Astrocyte (in vitro differentiated cells and primary cell): ENCODE data around the gene ZW10. TPM values are rescaled to one million over a fixed set of nuclear protein-coding genes. Genes with fewer than 3 reads are reported as not detected.

Experiments
- DNase-seq: peaks from one replicate; pipeline ENCODE4 v3.0.0-alpha.2; 2010; ENCODE audit warnings: low read depth
- FAIRE-seq: peaks from 2 replicates; lab custom pipeline; 2011; peaks lifted over from hg19 to GRCh38; lab: Jason Lieb, UNC
- H2AFZ ChIP-seq: 2 replicates; pipeline ENCODE4 v1.6.0; 2012; ENCODE audit warnings: low read depth, low read length, inconsistent platforms
- H3K27ac ChIP-seq: 2 replicates; pipeline ENCODE4 v1.5.1; 2011; ENCODE audit warnings: low read depth, low read length, inconsistent platforms
- H3K27me3 ChIP-seq: 2 replicates; pipeline ENCODE4 v1.6.0; 2011; ENCODE audit warnings: low read length, inconsistent platforms; ENCODE audit not compliant: insufficient read depth
- H3K36me3 ChIP-seq: 2 replicates; pipeline ENCODE4 v1.5.1; 2011; ENCODE audit warnings: low read length, inconsistent platforms; ENCODE audit not compliant: insufficient read depth
- H3K4me1 ChIP-seq: 2 replicates; pipeline ENCODE4 v1.5.1; 2011; ENCODE audit warnings: low read length, inconsistent platforms; ENCODE audit not compliant: insufficient read depth
- H3K4me2 ChIP-seq: 2 replicates; pipeline ENCODE4 v1.6.0; 2012; ENCODE audit warnings: low read length, inconsistent platforms
- H3K4me3 ChIP-seq: 2 replicates; pipeline ENCODE4 v1.5.1; 2011; ENCODE audit warnings: low read depth, mild to moderate bottlenecking, low read length, inconsistent platforms; ENCODE audit not compliant: insufficient read depth
- H3K79me2 ChIP-seq: 2 replicates; pipeline ENCODE4 v1.6.0; 2012; ENCODE audit warnings: mild to moderate bottlenecking, low read length, inconsistent platforms; ENCODE audit not compliant: insufficient read depth
- H3K9ac ChIP-seq: 2 replicates; pipeline ENCODE4 v1.6.0; 2012; ENCODE audit warnings: mild to moderate bottlenecking, low read length, inconsistent platforms
- H3K9me3 ChIP-seq: 2 replicates; pipeline ENCODE4 v1.5.1; 2012; ENCODE audit warnings: low read depth, mild to moderate bottlenecking, low read length, inconsistent platforms; ENCODE audit not compliant: insufficient read depth
- H4K20me1 ChIP-seq: 2 replicates; pipeline ENCODE4 v1.6.0; 2012; ENCODE audit warnings: low read length, inconsistent platforms; ENCODE audit not compliant: insufficient read depth
- H3K27ac Mint-ChIP-seq: one replicate; pipeline ENCODE4 v1.8.0; 2021; ENCODE audit warnings: mild to moderate bottlenecking, mixed read lengths; ENCODE audit not compliant: unreplicated experiment
- H3K27me3 Mint-ChIP-seq: one replicate; pipeline ENCODE4 v1.8.0; 2021; ENCODE audit warnings: low read depth, mixed read lengths; ENCODE audit not compliant: unreplicated experiment
- H3K36me3 Mint-ChIP-seq: one replicate; pipeline ENCODE4 v1.8.0; 2021; ENCODE audit warnings: low read depth, mixed read lengths; ENCODE audit not compliant: unreplicated experiment
- H3K4me1 Mint-ChIP-seq: one replicate; pipeline ENCODE4 v1.8.0; 2021; ENCODE audit warnings: low read depth, mixed read lengths; ENCODE audit not compliant: unreplicated experiment
- H3K4me3 Mint-ChIP-seq: one replicate; pipeline ENCODE4 v1.8.0; 2021; ENCODE audit warnings: mild to moderate bottlenecking, moderate library complexity, mixed read lengths; ENCODE audit not compliant: unreplicated experiment
- H3K9me3 Mint-ChIP-seq: one replicate; pipeline ENCODE4 v1.8.0; 2021; ENCODE audit warnings: mild to moderate bottlenecking, mixed read lengths; ENCODE audit not compliant: unreplicated experiment
- CTCF ChIP-seq: IDR thresholded peaks from 2 replicates; pipeline ENCODE4 v1.5.1; 2011; ENCODE audit warnings: low read depth, mild to moderate bottlenecking, inconsistent platforms, low read length, moderate library complexity; ENCODE audit not compliant: insufficient read depth
- EZH2 ChIP-seq: IDR thresholded peaks from 2 replicates; pipeline ENCODE4 v1.6.1; 2012; ENCODE audit warnings: mild to moderate bottlenecking, low read length, inconsistent platforms; ENCODE audit not compliant: insufficient read depth
- total RNA-seq: library from RNA; stranded (reverse); gene quantifications from 2 replicates; pipeline ENCODE4 v1.2.1, GENCODE V29; 2021

Gene ZW10
- total RNA-seq, 1 donor from 2014 or later: 17.9 TPM

GRCh38 chr11:113778111-113778910 is 4.8 kb upstream of the ZW10 start:
- FAIRE-seq (no peak), DNase-seq (peak; percentile 43)
- H3K36me3 ChIP-seq: no peaks in the 10 kb centered on the region
- Mint-ChIP-seq H3K4me3 (no peak overlapping the region), H3K27ac (peak overlapping the region; percentile 67), H3K27me3 (peaks cover 7% of the 10 kb centered on the region), H3K9me3 (no peaks in the 10 kb centered on the region), H3K36me3 (no peaks in the 10 kb centered on the region), H3K4me1 (peaks cover 8% of the 10 kb centered on the region)
- no peak overlapping the region for H3K4me3 ChIP-seq
- peaks cover 2% of the 10 kb centered on the region for H3K79me2 ChIP-seq
- peaks cover 16% of the 10 kb centered on the region for H3K27me3 ChIP-seq
- H3K9ac ChIP-seq: no peak overlapping the region
- no peaks in the 10 kb centered on the region for H3K9me3 ChIP-seq
- H3K27ac ChIP-seq: no peak overlapping the region
- H3K4me2 ChIP-seq: peak overlapping the region; percentile 80
- no peak overlapping the region for H2AFZ ChIP-seq
- no peaks in the 10 kb centered on the region for H4K20me1 ChIP-seq
- no peak for TF ChIP-seq EZH2
- TF ChIP-seq CTCF: no peak
- H3K4me1 ChIP-seq: peaks cover 3% of the 10 kb centered on the region

DNA sequence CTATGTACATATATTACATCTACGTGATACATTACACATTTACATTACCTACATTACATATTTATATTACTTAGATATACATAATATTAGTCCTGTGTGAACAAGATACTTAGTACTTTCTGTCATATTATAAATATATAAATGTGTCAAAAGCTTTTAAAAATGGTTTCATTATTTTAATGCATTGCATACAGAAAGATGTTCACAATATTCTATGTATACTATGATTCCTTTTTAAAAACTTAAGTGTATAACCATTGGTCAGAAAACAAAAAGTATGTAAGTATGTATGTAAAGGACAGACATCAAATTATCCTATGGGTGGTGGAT is 647 bp upstream of the ZW10 start:
- H3K9ac ChIP-seq: peak overlapping the region; percentile 100
- H3K27me3 Mint-ChIP-seq: no peaks in the 10 kb centered on the region
- H3K27ac Mint-ChIP-seq: no peak overlapping the region
- H3K4me1 Mint-ChIP-seq: peaks cover 17% of the 10 kb centered on the region
- peaks cover 9% of the 10 kb centered on the region for H3K27me3 ChIP-seq
- peak overlapping the region; percentile 87 for H3K4me2 ChIP-seq
- peaks cover 37% of the 10 kb centered on the region for H3K79me2 ChIP-seq
- no peak for DNase-seq
- no peaks in the 10 kb centered on the region for H3K9me3 ChIP-seq
- TF ChIP-seq CTCF: no peak
- no peak for TF ChIP-seq EZH2
- peak overlapping the region; percentile 95 for H3K4me3 ChIP-seq
- no peaks in the 10 kb centered on the region for H3K9me3 Mint-ChIP-seq
- no peak overlapping the region for H2AFZ ChIP-seq
- H3K36me3 Mint-ChIP-seq: no peaks in the 10 kb centered on the region
- H3K36me3 ChIP-seq: peaks cover 2% of the 10 kb centered on the region
- peaks cover 9% of the 10 kb centered on the region for H3K4me1 ChIP-seq
- H3K27ac ChIP-seq: peak overlapping the region; percentile 89
- peak overlapping the region; percentile 99 for H3K4me3 Mint-ChIP-seq
- no peaks in the 10 kb centered on the region for H4K20me1 ChIP-seq
- no peak for FAIRE-seq

- Histone ChIP-seq H4K20me1 (peaks cover 3% of the 10 kb centered on the region), H2AFZ (peak overlapping the region; percentile 92), H3K4me2 (peak overlapping the region; percentile 87), H3K36me3 (peaks cover 2% of the 10 kb centered on the region), H3K4me3 (peak overlapping the region; percentile 95), H3K4me1 (peaks cover 7% of the 10 kb centered on the region), H3K27me3 (peaks cover 9% of the 10 kb centered on the region), H3K9me3 (no peaks in the 10 kb centered on the region), H3K79me2 (peaks cover 43% of the 10 kb centered on the region), H3K27ac (peak overlapping the region; percentile 89), H3K9ac (peak overlapping the region; percentile 100)
- FAIRE-seq (no peak), DNase-seq (peak; percentile 37)
- Mint-ChIP-seq H3K4me1 (peaks cover 15% of the 10 kb centered on the region), H3K27me3 (no peaks in the 10 kb centered on the region), H3K4me3 (peak overlapping the region; percentile 99), H3K9me3 (no peaks in the 10 kb centered on the region), H3K27ac (peak overlapping the region; percentile 97), H3K36me3 (peaks cover 2% of the 10 kb centered on the region)
- TF ChIP-seq EZH2 (no peak), CTCF (no peak)
Measured at GRCh38 chr11:113773092-113773415, 438 bp downstream of the ZW10 start.
